ENCODE data around the gene TRMT2B. TPM values are rescaled to one million over a fixed set of nuclear protein-coding genes. Genes with fewer than 3 reads are reported as not detected.

Gene TRMT2B
- polyA plus RNA-seq, 1 donor from 2014 or later = 6.8 TPM

GRCh38 chrX:100976211-100976610 lies 75.7 kb downstream of the TRMT2B start:
- Histone ChIP-seq H3K9me2 (ENCODE audit: insufficient read depth, low read length) (no peaks in the 10 kb centered on the region), H3K9me3 (ENCODE audit: low read length) (no peaks in the 10 kb centered on the region), H2AFZ (ENCODE audit: low read depth, low read length) (no peak overlapping the region), H3K9ac (ENCODE audit: low read length) (no peak overlapping the region), H3K4me2 (ENCODE audit: low read length) (no peak overlapping the region), H3K79me2 (replicated peaks; ENCODE audit: insufficient read depth, low read length) (no peaks in the 10 kb centered on the region), H3F3A (ENCODE audit: insufficient read depth, low read length, poor library complexity, severe bottlenecking) (no peaks in the 10 kb centered on the region), H3K36me3 (ENCODE audit: insufficient read depth, low read length) (no peaks in the 10 kb centered on the region), H3K4me3 (ENCODE audit: low read length) (no peak overlapping the region), H3K27ac (ENCODE audit: low read length) (no peak overlapping the region), H3K27me3 (ENCODE audit: insufficient read depth, low read depth, low read length) (no peaks in the 10 kb centered on the region), H4K20me1 (ENCODE audit: insufficient read depth) (no peaks in the 10 kb centered on the region)
- TF ChIP-seq REST (IDR thresholded peaks at IDR 0.05; ENCODE audit: borderline replicate concordance) = no peak
- TF ChIP-seq RAD21 (conservative IDR thresholded peaks at IDR 0.05) = no peak
- no peak for TF ChIP-seq SMC3 (conservative IDR thresholded peaks at IDR 0.05; ENCODE audit: poor library complexity)
- no peak for TF ChIP-seq POLR2AphosphoS5 (IDR thresholded peaks at IDR 0.05)
- no peak for TF ChIP-seq EP300 (conservative IDR thresholded peaks at IDR 0.05; ENCODE audit: poor library complexity, severe bottlenecking)
- TF ChIP-seq TAF1 (IDR thresholded peaks at IDR 0.05; ENCODE audit: low read depth) = no peak
- TF ChIP-seq EZH2 (IDR thresholded peaks at IDR 0.05; ENCODE audit: borderline replicate concordance, insufficient read depth, low read length, poor library complexity, severe bottlenecking) = no peak
- TF ChIP-seq MXI1 (conservative IDR thresholded peaks at IDR 0.05; ENCODE audit: poor library complexity, severe bottlenecking) = no peak
- no peak for TF ChIP-seq CTCF (IDR thresholded peaks at IDR 0.05; ENCODE audit: poor library complexity, severe bottlenecking)

DNA sequence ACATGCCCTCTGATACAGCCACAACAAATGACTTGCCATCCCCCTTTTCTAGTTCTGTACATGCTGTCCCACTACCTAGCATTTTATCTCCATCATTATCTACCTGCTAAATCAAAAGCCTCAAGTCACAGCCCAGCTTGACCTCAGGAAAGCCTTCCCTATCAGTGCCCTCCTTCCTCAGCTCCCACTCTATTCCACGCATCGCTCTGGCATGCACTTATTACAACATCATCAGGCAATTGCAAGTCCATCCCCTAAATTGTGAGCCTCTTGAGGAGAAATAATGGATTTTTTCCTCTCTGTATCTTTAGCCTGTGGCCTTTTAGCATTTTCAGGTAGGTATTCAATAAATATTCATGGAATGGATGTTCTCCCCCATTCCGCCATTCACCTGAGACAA lies 76.7 kb downstream of the TRMT2B start:
- Histone ChIP-seq H3F3A (ENCODE audit: insufficient read depth, low read length, poor library complexity, severe bottlenecking) (no peaks in the 10 kb centered on the region), H4K20me1 (ENCODE audit: insufficient read depth) (no peaks in the 10 kb centered on the region), H3K9ac (ENCODE audit: low read length) (no peak overlapping the region), H3K27me3 (ENCODE audit: insufficient read depth, low read depth, low read length) (no peaks in the 10 kb centered on the region), H3K36me3 (ENCODE audit: insufficient read depth, low read length) (no peaks in the 10 kb centered on the region), H3K9me3 (ENCODE audit: low read length) (no peaks in the 10 kb centered on the region), H3K4me2 (ENCODE audit: low read length) (no peak overlapping the region), H2AFZ (ENCODE audit: low read depth, low read length) (no peak overlapping the region), H3K4me3 (ENCODE audit: low read length) (no peak overlapping the region), H3K9me2 (ENCODE audit: insufficient read depth, low read length) (no peaks in the 10 kb centered on the region), H3K27ac (ENCODE audit: low read length) (no peak overlapping the region), H3K79me2 (replicated peaks; ENCODE audit: insufficient read depth, low read length) (no peaks in the 10 kb centered on the region)
- TF ChIP-seq POLR2AphosphoS5 (IDR thresholded peaks at IDR 0.05) = no peak
- TF ChIP-seq TAF1 (IDR thresholded peaks at IDR 0.05; ENCODE audit: low read depth) = no peak

DNA sequence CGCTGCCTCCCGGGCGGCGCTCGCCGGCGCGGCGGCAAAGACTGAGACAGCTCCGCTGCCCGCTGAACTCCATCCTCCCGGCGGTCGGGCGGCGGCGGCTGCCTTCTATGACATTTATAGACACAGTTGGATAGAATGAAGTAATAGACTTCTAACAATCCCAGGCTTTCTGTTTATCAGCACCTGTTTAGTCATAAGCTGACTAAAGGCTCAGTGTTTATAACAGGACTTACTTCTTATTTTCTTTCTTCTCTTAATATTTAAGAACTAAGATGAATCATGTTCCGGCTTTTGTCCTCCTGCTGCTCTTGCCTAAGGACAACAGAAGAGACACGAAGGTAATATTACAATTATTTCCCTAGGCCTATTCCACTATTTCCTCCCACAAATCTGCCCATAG lies 78.5 kb downstream of the TRMT2B start:
- Histone ChIP-seq H3K36me3 (ENCODE audit: insufficient read depth, low read length) (no peaks in the 10 kb centered on the region), H3K4me2 (ENCODE audit: low read length) (no peak overlapping the region), H2AFZ (ENCODE audit: low read depth, low read length) (no peak overlapping the region), H3K27ac (ENCODE audit: low read length) (no peak overlapping the region), H3F3A (ENCODE audit: insufficient read depth, low read length, poor library complexity, severe bottlenecking) (no peaks in the 10 kb centered on the region), H3K9me3 (ENCODE audit: low read length) (no peaks in the 10 kb centered on the region), H3K9me2 (ENCODE audit: insufficient read depth, low read length) (no peaks in the 10 kb centered on the region), H3K79me2 (replicated peaks; ENCODE audit: insufficient read depth, low read length) (no peaks in the 10 kb centered on the region), H3K4me3 (ENCODE audit: low read length) (no peak overlapping the region), H3K27me3 (ENCODE audit: insufficient read depth, low read depth, low read length) (no peaks in the 10 kb centered on the region), H4K20me1 (ENCODE audit: insufficient read depth) (no peaks in the 10 kb centered on the region), H3K9ac (ENCODE audit: low read length) (no peak overlapping the region)
- TF ChIP-seq EZH2 (IDR thresholded peaks at IDR 0.05; ENCODE audit: borderline replicate concordance, insufficient read depth, low read length, poor library complexity, severe bottlenecking) (no peak), POLR2AphosphoS5 (IDR thresholded peaks at IDR 0.05) (no peak), MXI1 (conservative IDR thresholded peaks at IDR 0.05; ENCODE audit: poor library complexity, severe bottlenecking) (no peak), EP300 (conservative IDR thresholded peaks at IDR 0.05; ENCODE audit: poor library complexity, severe bottlenecking) (no peak), TAF1 (IDR thresholded peaks at IDR 0.05; ENCODE audit: low read depth) (no peak), RAD21 (conservative IDR thresholded peaks at IDR 0.05) (no peak), CTCF (IDR thresholded peaks at IDR 0.05; ENCODE audit: poor library complexity, severe bottlenecking) (no peak), SMC3 (conservative IDR thresholded peaks at IDR 0.05; ENCODE audit: poor library complexity) (no peak), REST (IDR thresholded peaks at IDR 0.05; ENCODE audit: borderline replicate concordance) (no peak)

Data from neural cell (in vitro differentiated cells).